ENCODE data around the gene CD44. TPM values are rescaled to one million over a fixed set of nuclear protein-coding genes. Genes with fewer than 3 reads are reported as not detected.

CD44 gene
- total RNA-seq, 1 donor from 2014 or later: 46.0 TPM

DNA sequence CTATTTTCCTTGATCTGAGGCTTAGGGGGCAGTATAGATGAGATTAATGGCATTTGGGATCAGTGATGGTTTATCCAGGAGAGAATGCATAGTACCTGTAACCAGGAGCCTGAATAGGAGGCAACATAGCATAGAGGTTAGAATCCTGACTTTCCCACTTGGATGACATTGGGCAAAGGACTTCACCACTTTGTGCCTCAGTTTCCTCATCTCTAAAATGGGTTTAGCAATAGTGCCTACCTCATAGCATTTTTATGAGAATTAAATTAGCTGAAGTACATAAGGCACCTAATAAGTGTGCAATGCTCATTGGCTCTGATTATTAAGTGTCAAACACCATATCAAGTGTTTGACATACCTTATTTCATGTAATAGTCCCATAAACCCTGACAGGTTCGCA lies 30.8 kb downstream of the CD44 start:
- Mint-ChIP-seq H3K36me3 (no peaks in the 10 kb centered on the region), H3K27ac (no peak overlapping the region), H3K27me3 (no peaks in the 10 kb centered on the region), H3K4me1 (ENCODE audit: unreplicated experiment) (peaks cover 19% of the 10 kb centered on the region), H3K9me3 (no peaks in the 10 kb centered on the region), H3K4me3 (no peak overlapping the region)
- no peak for DNase-seq (ENCODE audit: extremely low spot score, unreplicated experiment)
- TF ChIP-seq, protein P1, sequence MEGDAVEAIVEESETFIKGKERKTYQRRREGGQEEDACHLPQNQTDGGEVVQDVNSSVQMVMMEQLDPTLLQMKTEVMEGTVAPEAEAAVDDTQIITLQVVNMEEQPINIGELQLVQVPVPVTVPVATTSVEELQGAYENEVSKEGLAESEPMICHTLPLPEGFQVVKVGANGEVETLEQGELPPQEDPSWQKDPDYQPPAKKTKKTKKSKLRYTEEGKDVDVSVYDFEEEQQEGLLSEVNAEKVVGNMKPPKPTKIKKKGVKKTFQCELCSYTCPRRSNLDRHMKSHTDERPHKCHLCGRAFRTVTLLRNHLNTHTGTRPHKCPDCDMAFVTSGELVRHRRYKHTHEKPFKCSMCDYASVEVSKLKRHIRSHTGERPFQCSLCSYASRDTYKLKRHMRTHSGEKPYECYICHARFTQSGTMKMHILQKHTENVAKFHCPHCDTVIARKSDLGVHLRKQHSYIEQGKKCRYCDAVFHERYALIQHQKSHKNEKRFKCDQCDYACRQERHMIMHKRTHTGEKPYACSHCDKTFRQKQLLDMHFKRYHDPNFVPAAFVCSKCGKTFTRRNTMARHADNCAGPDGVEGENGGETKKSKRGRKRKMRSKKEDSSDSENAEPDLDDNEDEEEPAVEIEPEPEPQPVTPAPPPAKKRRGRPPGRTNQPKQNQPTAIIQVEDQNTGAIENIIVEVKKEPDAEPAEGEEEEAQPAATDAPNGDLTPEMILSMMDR (conservative IDR thresholded peaks at IDR 0.05): no peak

DNA sequence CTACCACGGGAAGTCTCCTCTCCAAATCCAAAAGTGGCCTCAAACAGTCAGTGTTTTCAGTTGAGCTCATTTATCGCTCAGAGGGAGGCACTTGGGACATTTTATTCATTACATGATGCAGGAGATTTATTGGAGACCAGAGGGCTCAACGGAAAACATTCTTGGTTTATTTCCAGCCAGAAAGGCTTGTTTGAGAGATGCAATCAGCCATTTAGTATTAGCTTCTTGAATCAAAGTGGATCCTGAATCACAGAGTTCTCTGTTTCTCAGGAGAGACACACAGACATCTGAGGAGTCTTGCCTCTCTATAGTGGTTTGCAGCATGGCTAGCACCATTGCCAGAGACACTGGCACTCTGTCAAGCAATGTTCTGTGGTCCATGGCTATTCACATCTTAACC lies 31.5 kb downstream of the CD44 start:
- Mint-ChIP-seq H3K4me1 (ENCODE audit: unreplicated experiment) (peaks cover 24% of the 10 kb centered on the region), H3K36me3 (no peaks in the 10 kb centered on the region), H3K9me3 (no peaks in the 10 kb centered on the region), H3K4me3 (no peak overlapping the region), H3K27me3 (no peaks in the 10 kb centered on the region), H3K27ac (no peak overlapping the region)
- DNase-seq (ENCODE audit: extremely low spot score, unreplicated experiment): no peak
- TF ChIP-seq, protein P1 (conservative IDR thresholded peaks at IDR 0.05): no peak

DNA sequence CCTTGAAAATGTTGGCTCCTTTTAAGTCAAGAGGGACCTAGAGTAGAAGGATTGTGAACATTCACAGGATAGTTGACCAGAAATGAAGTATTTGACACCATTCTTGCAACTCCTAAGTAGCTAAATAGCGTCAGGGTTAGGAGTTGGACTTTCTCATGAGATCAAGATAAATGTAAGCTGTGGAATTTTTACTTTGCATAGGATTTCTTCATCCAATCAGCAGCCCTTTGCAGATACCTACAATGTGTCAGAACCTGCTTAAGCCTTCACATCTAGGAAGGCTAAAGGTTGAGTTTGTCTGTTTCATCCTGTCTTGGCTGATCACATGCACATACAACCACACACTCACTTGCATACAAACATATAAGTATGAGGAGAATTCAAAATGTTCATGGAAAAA lies 32.3 kb downstream of the CD44 start:
- no peaks in the 10 kb centered on the region for H3K27me3 Mint-ChIP-seq
- no peaks in the 10 kb centered on the region for H3K9me3 Mint-ChIP-seq
- H3K4me1 Mint-ChIP-seq (ENCODE audit: unreplicated experiment): peaks cover 19% of the 10 kb centered on the region
- no peak for DNase-seq (ENCODE audit: extremely low spot score, unreplicated experiment)
- H3K36me3 Mint-ChIP-seq: no peaks in the 10 kb centered on the region
- TF ChIP-seq, protein P1 (conservative IDR thresholded peaks at IDR 0.05): no peak
- H3K27ac Mint-ChIP-seq: no peak overlapping the region
- H3K4me3 Mint-ChIP-seq: no peak overlapping the region

DNA sequence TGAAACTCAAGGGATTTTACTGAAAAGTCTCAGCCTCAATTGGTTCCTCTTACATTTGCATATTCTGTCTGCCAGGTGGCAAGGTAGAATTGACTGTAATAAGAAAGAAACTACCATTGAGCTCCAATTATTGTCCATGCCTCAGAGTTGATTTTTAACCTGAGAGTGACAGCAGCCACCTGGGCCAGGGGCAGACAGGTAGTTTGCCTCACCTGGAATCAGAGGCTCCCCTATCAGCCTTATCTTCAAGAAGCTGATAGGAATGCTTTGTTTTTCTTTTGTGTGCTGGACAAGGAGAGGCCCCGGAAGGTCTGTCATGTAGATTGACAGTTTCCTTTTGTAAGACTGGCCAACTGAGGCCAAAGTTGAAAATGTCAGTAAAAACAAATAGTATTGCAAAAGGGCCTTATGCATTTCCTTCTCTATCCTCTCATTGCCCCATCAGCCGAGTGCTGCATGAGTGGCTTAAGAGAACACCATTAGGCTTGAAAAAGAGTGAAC lies 34.1 kb downstream of the CD44 start:
- no peaks in the 10 kb centered on the region for H3K36me3 Mint-ChIP-seq
- TF ChIP-seq, protein P1 (conservative IDR thresholded peaks at IDR 0.05): no peak
- H3K9me3 Mint-ChIP-seq: no peaks in the 10 kb centered on the region
- H3K4me3 Mint-ChIP-seq: no peak overlapping the region
- no peaks in the 10 kb centered on the region for H3K27me3 Mint-ChIP-seq
- H3K27ac Mint-ChIP-seq: peak overlapping the region; percentile 75
- peaks cover 18% of the 10 kb centered on the region for H3K4me1 Mint-ChIP-seq (ENCODE audit: unreplicated experiment)
- DNase-seq (ENCODE audit: extremely low spot score, unreplicated experiment): no peak

DNA sequence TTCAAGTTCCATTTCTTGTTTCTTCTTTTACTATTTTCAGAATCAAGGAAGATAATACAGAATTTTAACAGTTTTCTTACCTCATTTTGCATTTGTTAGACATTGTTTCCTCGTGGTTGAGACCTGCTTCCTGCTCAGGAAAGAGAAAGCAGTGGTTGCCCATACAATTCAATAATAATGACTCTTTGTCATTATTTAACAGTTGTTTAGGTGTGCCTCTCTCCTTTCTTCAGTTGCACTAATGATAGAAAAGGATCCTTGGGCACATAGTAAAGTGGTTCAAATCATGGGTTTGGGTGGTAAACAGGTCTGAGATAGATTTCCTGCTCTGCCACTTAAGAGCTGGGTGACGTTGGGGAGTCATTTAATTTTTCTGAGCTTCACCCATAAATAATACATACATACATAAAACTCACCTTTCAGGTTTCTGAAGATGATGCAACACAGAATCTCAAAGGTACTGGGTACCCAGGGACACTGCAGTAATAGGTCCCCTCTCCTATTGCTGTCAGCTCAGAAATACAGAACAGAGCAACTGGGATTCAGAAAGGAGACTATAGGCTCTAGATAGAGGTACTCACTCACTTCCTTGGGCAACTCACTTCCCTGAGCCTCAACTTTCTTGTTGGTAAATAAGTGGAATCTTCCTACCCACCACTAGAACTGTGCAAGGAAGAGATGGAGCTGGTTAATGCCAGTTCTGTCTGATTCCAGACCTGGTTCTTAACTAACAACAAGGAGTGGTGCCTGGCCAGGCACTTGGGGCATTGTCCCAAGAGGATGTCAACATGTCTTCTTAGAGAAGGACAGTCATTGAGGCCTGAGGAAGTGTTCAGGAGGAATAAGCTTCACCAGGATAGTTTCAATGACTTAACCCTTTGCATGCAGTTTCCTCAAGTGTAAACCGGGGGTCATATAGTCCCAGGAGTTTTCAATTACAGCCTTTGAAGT lies 34.9 kb downstream of the CD44 start:
- Mint-ChIP-seq H3K4me3 (peak overlapping the region; percentile 30), H3K36me3 (no peaks in the 10 kb centered on the region), H3K9me3 (no peaks in the 10 kb centered on the region), H3K27ac (peak overlapping the region; percentile 75), H3K4me1 (ENCODE audit: unreplicated experiment) (peaks cover 20% of the 10 kb centered on the region), H3K27me3 (no peaks in the 10 kb centered on the region)
- TF ChIP-seq, protein P1 (conservative IDR thresholded peaks at IDR 0.05): no peak
- DNase-seq (ENCODE audit: extremely low spot score, unreplicated experiment): no peak
